SIG-M5 (cell line): ENCODE data around the gene NPAS2.

Experiments used
- DNase-seq: peaks from one replicate; lab custom pipeline; 2025; lab: John Stamatoyannopoulos, UW

Gene NPAS2

DNA sequence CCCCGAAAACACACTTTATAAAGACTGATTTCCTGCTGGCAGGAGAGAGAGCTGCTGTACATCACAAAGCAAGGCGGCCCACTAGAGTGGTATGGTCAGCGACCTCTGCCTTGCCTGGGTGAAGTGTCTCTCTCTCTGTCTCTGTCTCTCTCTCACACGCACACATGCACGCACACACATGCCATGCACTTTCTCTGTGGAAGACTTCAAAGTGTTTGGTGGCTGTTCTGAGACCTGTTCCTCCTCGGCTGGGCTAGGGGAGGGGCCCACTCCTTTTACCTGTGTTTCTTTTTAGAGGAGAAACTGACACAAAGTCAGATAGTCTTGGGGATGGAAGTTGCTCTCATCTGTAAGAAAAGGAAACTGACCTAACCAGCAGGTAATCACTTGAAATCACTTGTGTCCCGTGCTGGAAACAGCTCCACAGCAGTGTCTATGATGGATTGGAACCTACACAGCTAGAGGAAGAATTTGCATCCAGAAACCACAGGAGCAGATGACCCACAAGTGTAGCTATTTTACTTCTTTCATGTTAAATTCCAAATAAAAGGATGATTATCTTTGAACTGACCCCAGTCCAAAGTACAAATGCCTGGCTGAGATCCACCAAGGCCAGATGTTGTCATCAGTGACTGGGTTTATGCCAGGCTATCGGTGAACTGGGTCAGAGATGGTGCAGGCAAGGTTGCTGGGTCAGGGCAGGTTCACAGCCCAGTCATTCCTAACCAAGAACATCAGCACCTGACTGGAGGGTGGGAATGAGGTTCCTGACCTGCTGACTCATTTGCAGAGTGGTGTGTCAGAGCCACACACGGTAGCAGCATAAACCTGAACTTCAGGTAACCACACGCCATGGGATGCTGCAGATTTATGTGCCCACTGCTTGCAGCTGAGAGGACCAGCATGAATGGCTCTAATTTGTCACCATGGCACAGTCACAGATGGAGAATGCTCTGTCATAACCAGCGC lies 63.0 kb downstream of the NPAS2 start:
- no peak for DNase-seq

DNA sequence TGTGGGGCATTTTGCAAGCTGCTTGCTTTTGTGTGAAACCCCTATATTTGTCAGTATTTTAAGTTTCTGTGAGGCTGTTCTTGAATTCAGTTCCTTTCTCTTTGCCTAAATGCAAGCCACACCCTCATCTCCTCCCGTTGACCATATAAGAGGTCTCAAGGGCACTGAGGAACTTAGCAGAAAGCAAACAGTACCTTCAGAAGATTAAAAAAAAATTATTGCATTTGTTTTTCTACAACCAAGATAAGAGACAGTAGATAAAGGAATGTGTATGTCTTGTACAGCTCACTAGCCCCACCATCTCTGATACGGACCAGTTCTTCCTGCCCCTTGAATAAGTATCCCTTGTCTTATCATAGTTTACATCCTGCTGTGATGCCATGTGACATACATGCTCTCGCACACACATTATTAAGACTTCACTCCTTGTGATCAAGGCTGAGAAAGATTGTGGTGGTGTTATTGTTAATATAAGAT lies 64.2 kb downstream of the NPAS2 start:
- no peak for DNase-seq

DNA sequence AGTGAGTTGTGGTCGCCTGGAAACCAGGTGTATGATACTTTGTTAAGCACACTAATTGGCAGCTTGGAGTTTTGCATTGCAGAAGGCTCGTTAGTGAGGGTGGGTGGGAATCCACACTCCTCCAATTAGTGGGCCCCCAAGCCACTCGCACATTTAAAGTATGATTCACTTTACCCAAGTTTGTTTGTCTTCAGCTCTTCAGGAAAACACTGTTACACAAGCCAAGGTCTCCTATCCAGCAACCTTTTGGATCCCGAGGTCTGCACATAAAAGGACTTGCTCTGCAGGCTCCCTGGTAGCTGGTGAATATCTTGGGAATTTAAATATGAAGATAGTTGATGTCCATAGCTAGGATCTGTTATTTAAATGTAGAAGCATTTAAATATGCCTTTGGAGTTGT lies 66.1 kb downstream of the NPAS2 start:
- no peak for DNase-seq

DNA sequence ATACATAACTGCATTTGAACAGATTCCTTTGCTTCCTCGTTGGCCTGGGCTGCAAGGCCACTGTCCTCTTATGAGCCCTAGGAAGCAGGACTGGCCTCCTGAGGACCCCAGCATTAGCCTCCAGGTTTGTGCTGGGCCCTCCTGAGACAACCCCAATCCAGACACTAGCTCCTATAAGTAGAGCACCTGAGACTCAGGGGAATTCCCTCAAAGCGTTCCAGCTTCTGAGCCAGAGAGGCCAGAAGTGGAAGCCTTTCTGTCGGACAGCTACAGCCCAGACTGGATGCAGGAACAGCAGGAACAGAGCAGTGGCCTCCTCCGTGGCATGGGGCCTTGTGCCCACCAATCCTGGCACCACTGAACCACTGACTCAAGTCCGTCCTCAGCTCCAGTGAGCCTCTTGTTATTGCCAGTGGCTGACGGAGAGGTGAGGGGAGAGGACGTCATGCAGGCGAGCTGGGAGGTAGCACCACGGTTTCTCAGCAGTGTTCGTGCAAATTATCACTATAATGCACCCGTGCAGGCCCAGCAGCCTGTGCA lies 67.2 kb downstream of the NPAS2 start:
- DNase-seq = no peak

DNA sequence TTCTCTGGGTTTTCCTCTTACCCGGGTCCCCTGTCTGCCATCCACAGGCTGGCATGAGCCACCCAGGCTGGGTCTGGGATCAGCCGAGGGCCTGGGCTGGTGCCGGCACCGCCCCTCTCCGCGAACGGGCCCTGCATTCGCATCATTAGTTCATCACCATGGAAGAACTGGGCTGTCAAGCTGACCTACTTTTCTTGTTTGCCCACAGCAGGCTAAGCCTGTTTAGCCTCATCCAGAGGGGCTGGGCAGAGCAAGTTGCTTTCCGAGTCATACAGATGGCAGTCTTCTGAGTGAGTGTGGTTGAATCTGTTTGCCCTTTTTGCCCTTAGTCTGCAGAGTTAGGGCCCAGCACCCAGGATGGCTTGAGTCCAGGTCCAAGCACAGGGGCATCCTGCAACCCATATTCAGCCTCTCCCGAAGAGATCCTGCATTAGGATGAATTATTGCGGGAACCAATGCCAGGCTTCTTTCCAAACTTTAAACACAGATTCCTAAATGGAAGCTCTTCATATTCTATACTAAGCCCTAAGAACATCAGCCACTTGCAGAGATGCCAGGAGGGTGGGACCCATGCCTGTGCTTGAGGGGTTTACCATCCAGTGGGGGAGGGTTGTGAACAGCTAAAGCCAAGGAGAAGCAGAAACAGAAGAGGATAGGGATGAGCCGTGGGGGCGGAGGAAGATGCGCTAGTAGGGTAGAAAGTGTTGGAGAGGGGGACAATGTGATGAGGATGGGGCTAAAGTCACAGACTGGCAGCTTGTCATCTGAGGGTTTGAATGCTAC lies 68.0 kb downstream of the NPAS2 start:
- no peak for DNase-seq

DNA sequence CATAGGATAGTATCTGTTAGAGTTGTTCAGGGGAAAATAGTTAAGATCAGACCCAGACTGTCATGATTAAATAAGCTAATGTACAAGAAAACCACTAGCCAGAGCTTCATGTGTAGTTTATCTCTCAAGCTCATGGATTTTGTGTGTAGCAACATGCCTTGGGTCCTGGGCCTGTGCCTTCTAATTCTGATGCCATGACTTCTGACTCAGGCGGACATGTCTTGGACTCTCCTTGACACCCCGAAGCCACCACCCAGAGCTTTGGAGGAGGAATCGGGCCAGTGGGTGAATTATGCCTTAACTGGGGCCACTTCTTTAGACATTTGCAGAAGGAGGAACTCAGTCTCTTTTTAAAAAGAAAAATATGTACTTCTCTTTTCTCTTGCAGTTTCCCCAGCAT lies 68.7 kb downstream of the NPAS2 start:
- no peak for DNase-seq

DNA sequence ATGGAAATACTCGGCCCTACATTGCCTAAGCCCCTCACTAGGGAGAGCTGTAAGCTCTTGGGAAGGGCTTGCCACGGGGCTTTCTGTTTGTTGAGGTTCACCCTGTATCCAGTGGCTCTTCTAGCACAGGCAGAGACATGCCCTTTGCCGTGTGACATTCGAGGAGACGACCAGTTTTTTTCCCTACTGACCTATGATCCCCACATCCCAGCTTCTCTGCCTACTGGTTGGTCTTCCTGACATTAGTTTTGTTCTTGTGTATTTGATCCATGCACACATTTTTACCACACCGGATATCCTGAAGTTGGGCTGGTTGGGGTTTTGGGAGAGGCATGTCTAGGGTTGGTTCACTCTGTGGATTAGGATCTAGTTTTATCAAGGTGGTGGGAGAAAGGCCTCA lies 69.3 kb downstream of the NPAS2 start:
- no peak for DNase-seq

DNA sequence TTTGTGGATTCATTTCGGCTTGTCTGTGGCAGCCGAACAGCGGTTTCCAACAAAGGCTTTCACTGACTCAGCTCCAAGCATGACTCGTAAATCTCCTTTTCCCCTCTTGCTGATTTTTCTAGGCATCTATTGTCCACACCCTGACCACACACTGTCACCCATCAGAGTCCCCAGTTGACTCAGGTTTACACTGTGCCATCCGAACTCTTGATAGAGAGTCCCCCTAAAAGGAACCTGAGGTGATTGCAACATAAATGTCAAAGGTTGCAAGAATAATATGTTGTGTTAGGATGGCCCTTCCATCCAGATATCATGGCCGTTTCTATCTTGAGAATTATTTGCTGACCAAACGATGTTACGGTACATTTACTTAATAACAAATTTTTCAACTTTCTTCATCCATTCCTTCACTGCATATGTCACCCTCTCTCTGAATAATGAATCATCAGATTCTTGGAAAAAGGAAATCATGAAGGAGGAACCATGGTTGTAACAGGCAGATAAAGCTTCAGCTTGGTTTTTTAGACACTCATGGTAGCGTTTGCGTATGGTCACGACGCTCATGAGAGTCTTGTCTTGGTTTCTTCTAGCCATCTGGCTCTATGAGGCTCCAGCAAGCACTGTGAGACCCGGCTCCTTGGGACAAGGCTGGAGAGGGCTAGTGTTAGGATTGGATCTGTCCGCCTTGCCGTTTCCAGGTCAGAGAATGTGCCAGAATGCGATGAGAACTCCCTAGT lies 72.1 kb downstream of the NPAS2 start:
- DNase-seq = no peak

DNA sequence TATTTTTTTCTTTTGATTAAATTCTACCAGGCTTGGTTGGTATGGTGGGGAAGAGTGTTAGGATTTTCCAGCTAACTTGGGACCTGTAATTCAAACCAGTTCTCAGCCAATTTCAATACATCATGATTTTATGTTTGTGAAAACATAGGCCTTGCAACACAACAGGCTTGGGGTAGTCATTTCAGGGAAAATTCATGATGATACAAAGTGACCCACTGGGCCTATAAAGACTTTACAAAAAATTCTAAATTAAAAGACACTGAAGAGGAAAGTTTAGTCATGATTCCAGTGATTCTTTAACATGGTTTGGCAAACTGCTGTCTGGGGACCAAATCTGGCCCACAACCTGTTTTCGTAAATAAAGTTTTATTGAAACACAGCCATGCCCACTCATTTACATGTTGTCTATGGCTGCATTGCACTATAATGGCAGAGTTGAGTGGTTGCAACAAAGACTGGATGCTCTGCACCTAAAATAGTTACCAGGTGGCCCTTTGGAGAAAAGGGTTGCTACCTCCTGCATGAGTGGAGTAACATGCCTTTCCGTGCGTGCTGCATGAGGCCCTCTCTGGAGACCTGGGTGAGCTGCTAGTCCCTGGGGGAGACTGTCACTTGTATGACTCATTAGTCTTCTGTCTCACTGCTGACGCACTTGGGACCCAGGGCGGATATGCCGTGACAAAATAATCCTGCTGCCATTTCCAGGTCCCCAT lies 73.6 kb downstream of the NPAS2 start:
- no peak for DNase-seq

DNA sequence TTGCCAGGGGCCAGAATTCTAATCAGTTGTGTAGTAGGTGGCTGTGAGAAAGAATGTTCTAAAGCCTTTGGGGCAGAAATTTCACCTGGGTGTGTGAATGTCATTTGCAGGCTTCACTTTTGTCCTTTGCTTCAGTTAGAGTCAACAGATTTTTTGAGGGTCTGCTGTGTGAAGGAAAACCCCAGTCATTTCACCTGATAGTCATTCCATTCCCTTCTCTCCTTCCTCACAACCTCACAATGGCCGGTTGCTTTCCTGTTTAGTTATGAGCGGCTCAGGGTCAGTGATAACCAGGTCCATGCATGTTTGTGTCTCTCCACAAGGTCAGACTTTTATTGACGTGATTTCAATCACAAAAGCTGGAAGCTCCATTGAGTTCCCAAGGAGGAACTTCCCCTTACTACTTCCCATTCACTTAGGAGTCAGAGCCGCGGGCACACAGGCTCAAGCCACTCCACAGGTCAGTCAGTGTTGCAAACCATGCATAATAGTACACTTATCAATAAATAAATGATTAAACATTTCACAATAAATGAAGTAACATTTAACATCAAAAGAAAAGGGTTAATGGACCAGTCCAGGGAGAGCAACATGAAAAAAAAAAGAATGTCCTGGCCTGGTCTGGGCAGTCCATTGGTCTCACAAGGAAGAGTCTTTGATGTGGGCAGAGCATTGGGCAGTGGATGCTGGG lies 74.3 kb downstream of the NPAS2 start:
- no peak for DNase-seq

DNA sequence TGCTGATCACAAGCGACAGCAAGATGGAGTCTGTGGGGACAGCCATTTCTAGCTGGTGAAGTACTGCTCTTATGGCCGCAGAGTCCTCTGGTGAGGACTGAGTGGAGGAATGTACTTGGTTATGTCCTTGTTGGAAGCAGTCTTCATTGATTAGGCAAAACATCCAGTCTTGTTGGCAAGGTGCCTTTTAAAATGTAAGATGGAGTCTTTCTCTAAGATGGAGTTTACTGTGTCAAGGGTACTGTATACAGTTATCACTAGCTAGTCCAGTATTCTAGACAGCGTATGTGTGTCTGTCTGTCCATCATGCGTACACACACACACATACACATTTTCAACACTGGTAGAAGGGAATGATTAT lies 74.8 kb downstream of the NPAS2 start:
- no peak for DNase-seq

DNA sequence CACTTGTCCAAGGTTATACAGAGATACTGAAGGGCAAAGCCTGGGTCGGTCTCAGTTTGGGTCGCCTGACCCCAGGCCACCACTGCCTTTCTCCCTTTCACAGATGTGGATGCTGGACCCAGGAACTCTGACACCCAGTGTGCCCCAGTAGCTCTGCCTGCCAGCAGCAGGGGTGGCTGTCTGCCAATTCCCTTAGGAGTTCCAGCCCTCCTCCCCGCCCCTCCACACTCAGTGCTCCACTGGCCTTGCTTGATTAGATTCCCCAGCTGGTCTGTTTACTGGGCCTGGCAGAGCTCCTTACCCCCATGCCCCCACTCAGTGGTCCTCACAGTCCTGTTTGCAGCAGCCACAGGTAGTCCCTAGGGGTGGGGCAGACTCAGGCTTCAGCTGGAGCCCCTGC lies 75.5 kb downstream of the NPAS2 start:
- DNase-seq = no peak

DNA sequence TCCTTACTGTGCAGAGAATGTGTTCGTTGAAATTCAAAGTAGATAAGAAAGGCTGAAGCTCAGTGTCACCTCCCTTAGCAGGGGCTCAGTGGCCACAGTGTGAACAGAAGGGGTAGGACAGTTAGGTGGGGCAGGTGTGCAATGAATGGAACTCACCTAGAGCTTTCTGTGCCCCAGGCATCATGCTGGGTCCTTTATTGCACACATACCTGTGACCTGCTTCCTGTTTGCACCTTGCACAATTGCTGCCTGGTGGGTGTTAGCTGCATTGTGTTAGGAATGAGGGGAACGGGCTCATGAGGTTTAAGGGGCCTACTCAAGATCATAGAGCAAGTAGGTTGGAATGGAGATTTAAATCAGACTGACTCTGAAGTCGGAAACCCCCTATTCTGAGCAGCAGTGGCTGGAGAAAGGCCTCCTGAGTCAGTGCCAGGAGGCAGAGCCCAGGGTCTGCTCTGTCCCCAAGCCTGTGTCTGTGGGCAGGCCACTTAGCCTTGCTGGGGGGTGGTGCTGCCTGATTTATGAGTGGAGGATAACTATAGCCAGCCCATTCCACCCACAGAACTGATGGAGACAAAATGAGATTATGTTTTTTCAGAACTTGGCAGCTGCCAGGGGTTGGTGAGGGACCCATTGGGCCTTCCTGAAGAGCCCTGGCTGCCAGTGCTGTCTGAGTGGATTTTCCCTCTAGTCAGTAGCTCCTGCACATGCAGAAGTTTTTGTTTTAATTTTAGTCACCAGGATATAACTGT lies 76.2 kb downstream of the NPAS2 start:
- no peak for DNase-seq

DNA sequence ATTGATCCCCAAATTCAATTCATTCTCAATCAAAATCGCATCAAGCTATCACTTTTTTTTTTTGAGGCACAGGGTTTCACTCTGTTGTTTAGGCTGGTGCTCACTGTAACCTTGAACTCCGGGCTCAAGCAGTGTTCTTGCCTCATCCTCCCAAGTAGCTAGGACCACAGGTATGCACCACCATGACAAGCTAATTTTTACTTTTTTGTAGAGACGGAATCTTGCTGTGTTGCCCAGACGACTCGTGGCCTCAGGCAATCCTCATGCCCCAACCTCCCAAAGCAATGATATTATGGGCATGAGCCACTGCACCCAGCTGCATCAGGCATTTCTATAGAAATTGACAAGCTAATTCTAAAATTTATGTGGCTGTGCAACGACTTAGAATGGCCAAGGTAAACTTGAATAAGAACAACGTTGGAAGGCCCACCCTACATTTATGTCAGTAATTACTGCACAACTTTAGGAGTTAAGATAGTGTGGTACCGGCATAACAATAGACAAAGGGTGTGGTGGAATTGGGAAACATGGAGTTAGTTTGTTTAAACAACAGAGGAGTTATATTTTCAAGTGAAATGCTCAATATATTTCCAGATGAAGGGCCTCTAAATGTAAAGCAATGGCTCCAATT lies 78.2 kb downstream of the NPAS2 start:
- DNase-seq = no peak

DNA sequence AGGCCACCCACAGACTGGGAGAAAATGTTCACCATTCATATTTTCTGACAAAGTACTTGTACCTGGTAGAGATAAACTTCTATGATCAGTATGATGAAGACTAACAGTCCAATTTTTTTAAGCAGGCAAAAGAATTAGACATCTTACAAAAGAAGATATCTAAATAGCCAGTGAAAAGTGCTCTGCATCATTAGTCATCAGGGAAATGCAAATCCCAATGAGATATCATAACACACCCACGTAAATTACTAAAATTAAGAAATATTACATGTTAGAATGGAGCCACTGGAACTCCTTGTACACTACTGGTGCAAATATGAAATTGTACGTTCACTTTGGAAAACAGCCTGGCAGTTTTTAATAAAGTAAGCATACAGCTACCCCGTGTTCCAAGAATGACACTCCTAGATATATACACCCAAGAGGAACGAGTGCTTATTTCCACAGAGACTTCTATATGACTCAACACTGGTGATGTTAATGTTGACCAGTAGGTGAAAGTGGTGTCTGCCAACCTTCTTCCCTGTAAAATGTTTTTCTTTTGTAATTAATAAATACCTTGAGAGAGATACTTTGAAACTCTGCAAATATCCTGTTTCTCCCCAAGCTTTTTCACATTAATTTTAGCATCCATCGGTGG lies 80.3 kb downstream of the NPAS2 start:
- no peak for DNase-seq

DNA sequence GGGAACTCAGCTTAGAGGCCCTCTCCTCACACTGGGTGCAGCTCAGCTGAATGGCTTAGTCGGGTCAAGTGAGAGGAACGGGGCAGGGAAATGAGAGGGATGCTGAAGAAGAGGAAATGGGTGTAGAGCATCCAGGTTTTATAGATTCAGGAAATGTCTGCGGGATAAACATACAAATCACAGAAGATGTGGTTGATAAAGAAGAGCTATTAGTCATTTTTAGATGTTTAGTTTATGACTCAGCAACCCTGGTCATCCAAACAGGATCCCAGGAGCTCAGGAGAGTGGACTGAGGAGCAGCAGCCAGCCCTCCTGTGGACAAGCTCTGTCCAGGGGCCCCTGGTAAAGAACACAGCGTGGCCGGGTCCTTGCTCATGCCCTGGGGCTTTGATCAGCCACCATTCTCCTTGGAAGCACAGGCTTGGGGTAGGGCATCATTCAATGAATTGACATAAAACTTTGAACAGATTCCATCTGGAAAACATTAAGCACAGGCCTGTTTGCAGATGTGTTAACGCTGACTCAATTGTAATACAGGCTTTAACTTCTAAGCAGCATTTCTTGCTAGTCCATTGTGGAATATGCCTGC lies 83.0 kb downstream of the NPAS2 start:
- no peak for DNase-seq

DNA sequence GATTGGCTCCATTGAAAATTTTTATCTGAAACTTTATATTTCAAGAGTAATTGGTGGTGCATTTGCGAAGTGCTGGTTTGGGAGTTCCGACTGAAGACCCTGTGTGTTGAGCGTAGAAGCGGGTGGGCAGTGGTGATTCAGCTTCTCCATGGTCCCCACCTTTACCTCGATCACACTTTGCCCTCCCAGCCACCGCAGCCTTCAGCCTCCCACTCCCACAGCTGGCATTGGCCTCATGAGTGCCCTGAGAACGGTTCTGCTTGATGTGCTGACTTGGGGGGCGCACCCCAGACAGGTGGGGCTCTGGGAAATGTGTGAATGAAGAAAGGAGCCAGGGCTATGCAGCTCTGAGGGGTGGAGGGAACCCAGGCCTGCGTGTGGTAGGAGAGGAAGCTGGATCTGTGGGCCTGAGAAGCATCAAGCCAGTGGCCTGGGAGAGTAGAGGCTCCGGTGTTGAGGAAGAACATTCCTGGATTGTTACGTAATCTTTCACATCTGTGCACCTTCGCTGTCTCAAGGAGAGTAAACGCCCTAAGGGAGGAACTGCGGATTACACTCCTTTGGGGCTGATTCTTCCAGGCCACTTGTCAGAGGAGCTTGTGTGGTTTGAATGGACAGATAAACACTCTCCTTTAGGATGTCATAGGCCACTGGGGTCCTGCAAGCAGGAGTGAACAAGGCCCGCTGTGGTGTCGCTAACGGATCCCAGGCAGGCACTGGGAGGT lies 83.8 kb downstream of the NPAS2 start:
- no peak for DNase-seq
